HCEC 1CT (cell line): ENCODE data around the gene TECPR1.

Experiments
- DNase-seq: peaks from one replicate; pipeline ENCODE4 v3.0.0-alpha.2; 2017

TECPR1 gene

GRCh38 chr7:98251601-98252424, at the start of gene TECPR1:
TSS of gene TECPR1 (minus strand) at chr7:98252232. CDS start at chr7:98246146, 6,086 bp downstream.
- peak; percentile 89 for DNase-seq

GRCh38 chr7:98300595-98301372, 48.8 kb upstream of the TECPR1 start:
- no peak for DNase-seq

GRCh38 chr7:98297626-98298286, 45.7 kb upstream of the TECPR1 start:
- no peak for DNase-seq

GRCh38 chr7:98296833-98297232, 44.8 kb upstream of the TECPR1 start:
- DNase-seq = no peak

GRCh38 chr7:98295467-98296192, 43.6 kb upstream of the TECPR1 start:
- no peak for DNase-seq

- peak; percentile 21 for DNase-seq
These were observed 42.9 kb upstream of the TECPR1 start for GRCh38 chr7:98294798-98295382.

- no peak for DNase-seq
These were observed 42.3 kb upstream of the TECPR1 start for GRCh38 chr7:98294326-98294725.

GRCh38 chr7:98293746-98294145, 41.7 kb upstream of the TECPR1 start:
- DNase-seq = no peak

- no peak for DNase-seq
These were observed 41.2 kb upstream of the TECPR1 start for GRCh38 chr7:98293265-98293664.

GRCh38 chr7:98291717-98292116, 39.7 kb upstream of the TECPR1 start:
- no peak for DNase-seq

GRCh38 chr7:98289333-98289875, 37.4 kb upstream of the TECPR1 start:
- no peak for DNase-seq

GRCh38 chr7:98288064-98288823, 36.2 kb upstream of the TECPR1 start:
- DNase-seq = no peak

GRCh38 chr7:98287486-98287959, 35.5 kb upstream of the TECPR1 start:
- DNase-seq = no peak

- no peak for DNase-seq
These were observed 34.9 kb upstream of the TECPR1 start for GRCh38 chr7:98286701-98287485.

- DNase-seq = peak; percentile 74
These were observed 34.1 kb upstream of the TECPR1 start for GRCh38 chr7:98286093-98286539.

GRCh38 chr7:98285157-98286092, 33.4 kb upstream of the TECPR1 start:
- DNase-seq = no peak

- DNase-seq = peak; percentile 55
These were observed 32.5 kb upstream of the TECPR1 start for GRCh38 chr7:98284335-98285036.

GRCh38 chr7:98283887-98284222, 31.8 kb upstream of the TECPR1 start:
- DNase-seq = no peak
